ENCODE data around the gene ZCCHC2.

DNA sequence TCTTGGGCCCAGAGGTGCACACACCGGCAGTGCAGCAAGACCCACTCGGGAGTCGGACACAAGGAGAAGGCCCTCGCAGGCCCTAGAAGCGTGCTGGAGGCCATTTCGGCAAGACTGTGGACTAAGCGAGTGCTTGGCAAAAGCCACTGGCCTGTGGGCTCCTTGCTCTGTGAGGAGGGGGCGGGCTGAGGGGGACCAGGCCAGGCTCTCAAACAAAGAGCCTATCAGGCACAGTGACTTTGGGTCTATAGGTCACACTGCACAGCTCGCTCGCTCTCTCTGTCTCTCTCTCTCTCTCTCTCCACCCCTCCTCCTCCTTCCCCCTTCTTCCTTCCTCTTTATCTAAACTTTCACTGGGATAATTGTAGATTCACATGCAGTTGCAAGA, 23.6 kb upstream of the ZCCHC2 start:
- TF ChIP-seq POLR2AphosphoS5 (IDR thresholded peaks at IDR 0.05), result no peak
- TF ChIP-seq, protein P1, sequence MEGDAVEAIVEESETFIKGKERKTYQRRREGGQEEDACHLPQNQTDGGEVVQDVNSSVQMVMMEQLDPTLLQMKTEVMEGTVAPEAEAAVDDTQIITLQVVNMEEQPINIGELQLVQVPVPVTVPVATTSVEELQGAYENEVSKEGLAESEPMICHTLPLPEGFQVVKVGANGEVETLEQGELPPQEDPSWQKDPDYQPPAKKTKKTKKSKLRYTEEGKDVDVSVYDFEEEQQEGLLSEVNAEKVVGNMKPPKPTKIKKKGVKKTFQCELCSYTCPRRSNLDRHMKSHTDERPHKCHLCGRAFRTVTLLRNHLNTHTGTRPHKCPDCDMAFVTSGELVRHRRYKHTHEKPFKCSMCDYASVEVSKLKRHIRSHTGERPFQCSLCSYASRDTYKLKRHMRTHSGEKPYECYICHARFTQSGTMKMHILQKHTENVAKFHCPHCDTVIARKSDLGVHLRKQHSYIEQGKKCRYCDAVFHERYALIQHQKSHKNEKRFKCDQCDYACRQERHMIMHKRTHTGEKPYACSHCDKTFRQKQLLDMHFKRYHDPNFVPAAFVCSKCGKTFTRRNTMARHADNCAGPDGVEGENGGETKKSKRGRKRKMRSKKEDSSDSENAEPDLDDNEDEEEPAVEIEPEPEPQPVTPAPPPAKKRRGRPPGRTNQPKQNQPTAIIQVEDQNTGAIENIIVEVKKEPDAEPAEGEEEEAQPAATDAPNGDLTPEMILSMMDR (IDR thresholded peaks at IDR 0.05), result no peak

All from breast epithelium (tissue), 3 donors.